ENCODE measurements around the gene PARVB.
"Not testable (repeated sequence)": the region's sequence is repeated elsewhere in the genome, so short reads cannot be mapped to it uniquely, and the experiment has no call there.

Gene PARVB

GRCh38 chr22:44030051-44030701 is 6.1 kb downstream of the PARVB start:
- no peak for DNase-seq

GRCh38 chr22:44030702-44031082 is 6.6 kb downstream of the PARVB start:
- DNase-seq: no peak

DNA sequence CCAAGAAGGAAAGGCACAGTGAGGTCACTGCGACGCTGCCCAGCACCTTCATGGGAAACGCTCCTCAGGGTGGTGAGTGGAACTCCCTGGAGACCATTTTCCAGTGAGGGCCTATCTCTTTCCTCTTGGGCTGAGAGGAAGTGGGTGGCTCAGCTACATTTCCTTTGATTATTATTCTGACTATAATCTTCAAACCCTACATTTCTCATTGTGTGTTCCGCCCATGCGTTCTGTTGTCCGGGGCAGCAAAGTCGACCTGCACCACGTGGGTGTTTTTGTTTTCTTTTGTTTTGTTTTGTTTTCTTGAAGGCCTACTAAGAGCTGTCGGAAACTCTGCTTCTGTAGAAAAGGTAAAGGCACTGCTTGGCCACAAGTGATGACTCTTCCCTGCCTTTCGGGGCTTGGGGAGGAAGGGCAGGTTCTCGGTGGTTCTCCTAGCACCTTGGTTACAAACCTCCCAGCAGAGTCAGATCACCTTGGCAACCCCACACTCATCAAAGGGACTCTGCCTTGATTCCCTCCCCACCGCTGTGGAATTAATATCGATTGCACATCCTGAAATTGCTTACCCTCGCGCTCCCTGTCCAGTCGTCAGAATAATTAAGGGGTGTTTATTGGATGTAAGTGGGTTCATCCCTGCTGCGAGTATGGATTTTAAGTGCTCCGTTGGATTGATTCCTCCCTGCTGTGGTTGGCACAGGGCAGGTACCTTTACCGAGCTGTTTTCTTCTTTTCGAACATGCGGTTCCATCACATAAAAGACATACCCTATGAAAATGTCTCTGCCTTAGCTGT is 7.3 kb downstream of the PARVB start:
- no peak for DNase-seq

DNA sequence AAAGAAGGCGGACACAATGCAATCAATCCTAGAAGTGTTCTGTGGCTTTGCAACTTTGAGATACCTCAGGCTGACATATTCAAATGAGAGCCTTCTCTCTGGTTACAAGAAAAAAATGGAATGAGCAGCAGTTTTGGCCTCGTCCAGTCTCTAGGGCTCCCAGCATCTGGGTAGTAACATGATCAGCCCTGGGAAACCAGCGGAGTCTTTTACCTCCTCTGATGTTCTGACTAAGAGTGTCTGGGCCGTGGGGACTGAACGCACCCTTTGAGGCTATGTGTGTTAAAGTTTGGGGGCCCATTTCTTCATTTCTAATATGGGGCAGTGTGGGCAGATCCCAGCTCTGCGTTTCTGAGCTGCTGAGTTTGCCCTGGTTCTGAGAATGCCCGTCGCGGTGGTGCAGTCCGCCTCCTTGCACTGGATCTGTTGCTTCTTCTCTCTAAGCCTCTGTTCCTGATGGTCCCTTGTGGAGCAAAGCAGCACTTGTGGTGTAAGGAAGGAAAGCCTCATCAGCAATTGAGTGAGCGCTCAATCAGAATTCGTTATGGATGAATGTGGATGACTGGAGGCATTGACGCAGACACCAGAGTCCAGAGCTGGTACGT is 8.1 kb downstream of the PARVB start:
- no peak for DNase-seq

DNA sequence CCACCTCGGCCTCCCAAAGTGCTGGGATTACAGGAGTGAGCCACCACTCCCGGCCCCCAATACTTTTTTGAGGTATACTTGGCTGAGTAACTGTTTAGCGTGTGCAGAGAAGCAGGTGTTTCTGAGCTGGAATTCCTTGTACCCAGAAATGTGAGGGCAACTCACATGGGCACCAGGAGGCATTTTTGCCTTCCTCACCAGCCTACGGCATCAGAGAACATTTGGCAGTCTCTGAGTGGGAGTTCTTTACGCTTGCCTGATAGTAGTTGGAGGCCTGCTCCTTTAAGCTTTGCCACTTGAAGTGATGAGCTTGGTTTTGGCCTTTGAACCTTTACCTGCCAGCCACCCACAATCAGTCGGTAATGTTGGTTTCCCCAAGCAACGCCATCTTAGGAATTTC is 9.2 kb downstream of the PARVB start:
- no peak for DNase-seq

GRCh38 chr22:44033694-44034093 is 9.6 kb downstream of the PARVB start:
- DNase-seq: no peak

GRCh38 chr22:44037519-44038375 is 13.6 kb downstream of the PARVB start:
- no peak for DNase-seq

GRCh38 chr22:44039566-44040171 is 15.6 kb downstream of the PARVB start:
- no peak for DNase-seq

DNA sequence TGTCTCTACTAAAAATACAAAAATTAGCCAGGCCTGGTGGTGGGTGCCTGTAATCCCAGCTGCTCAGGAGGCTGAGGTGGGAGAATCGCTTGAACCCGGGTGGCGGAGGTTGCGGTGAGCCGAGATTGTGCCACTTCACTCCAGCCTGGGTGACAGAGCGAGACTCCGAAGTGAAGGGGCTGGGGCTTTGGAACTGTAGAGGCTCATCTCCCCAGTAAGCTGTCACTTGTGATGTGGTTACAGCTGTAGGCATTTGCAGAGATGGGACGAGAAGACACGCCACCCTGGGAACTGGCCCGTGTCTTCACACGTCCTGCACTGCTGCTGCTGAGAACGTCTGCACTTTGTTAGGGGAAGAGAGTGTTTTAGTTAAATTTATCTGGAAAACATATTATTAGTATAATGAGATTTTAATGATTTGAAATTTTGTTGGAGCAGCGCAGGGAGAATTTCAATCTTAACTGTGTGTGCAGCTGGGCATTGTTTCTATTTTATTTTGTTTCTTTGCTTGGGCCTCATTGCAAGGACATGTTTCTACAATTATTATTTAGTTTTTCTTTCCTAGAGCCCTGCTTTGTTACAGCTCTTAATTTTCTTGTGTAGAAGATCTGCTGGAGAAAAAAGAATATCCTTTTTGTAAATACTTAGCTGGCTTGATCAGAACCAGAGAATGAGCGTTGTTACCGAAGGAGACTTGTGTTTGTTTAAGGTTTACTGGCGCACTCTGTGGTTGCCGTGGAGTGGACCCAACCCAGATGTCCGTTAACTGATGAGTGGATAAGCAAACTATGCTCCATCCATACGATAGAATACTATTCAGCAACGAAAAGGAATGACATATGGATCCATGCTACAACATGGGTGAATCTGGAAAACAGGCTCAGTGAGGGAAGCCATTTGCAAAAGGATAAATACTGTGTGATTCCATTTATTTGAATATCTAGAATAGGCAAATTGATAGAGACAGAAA is 18.4 kb downstream of the PARVB start:
- DNase-seq: no peak

DNA sequence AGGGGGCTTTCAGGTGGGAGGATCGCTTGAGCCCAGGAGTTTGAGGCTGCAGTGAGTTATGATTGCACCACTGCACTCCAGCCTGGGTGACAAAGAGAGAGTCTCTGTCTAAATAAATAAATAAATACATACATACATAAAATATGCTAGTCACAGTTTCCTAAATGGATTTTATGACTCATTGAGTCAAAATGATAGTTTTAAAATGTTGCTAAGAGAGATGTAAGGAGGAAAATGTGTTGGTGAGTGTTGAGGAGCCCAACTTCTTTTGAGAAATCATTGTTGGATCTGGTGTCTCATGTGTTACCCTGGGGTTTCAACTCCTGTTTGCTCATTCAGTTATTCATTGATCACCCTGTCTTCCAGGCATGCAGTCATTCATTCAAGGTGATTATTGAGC is 21.0 kb downstream of the PARVB start:
- DNase-seq: no peak

- no peak for DNase-seq
These were observed 22.5 kb downstream of the PARVB start for GRCh38 chr22:44046485-44047141.

DNA sequence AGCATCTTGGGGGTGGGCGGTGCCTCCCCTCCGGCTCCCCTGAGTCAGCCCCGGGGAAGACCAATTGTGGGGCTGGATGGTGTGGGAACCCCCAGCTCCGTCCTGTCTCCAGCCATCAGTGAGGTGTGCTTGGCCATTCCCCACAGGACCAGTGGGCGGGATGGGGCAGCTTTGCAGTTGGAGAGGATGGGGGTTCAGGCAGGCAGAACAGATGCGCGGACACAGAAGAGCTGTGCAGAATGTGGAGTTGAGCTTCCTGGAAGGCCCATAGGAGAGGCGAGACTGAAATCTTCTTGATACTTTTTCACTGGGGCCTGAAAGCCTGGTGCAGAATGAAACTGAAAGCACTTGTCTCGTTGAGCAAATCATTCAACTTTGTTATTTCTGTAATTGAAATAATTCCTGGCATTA is 23.8 kb downstream of the PARVB start:
- no peak for DNase-seq

DNA sequence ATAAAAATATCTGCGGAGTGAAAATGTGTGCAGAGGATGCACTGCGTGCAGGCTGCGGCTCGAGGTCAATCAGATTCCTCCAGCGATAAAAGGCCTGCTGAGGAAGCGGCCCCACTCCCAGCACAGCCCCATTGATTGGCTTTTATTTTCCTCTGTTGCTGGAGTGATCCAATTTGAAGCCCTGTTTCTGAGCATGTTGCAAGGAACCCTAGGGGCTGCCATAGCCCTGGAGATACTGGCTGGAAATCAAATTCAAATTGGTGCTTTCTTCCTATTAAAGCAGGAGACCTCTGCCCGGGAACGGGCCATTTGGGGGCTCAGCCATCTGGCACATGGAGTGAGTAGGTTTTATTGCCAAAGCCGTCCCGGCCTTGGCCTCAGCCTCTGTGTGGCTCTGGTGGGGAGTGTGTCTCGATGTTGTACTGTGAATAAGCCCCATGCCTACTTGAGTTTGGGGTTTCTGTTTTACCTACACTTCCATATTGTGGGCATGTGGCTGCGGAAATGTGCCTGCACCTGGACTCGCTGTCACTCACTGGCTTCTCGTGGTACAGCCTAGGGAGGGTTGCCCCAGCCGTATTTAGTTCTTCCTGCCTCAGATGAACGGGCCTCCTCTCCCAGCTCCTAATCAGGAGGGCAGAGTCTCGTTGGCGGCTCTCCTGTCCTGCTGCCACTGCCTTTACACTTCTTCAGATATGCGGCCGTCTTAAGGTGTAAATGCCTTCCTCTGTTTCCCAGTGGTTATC is 25.6 kb downstream of the PARVB start:
- no peak for DNase-seq

DNA sequence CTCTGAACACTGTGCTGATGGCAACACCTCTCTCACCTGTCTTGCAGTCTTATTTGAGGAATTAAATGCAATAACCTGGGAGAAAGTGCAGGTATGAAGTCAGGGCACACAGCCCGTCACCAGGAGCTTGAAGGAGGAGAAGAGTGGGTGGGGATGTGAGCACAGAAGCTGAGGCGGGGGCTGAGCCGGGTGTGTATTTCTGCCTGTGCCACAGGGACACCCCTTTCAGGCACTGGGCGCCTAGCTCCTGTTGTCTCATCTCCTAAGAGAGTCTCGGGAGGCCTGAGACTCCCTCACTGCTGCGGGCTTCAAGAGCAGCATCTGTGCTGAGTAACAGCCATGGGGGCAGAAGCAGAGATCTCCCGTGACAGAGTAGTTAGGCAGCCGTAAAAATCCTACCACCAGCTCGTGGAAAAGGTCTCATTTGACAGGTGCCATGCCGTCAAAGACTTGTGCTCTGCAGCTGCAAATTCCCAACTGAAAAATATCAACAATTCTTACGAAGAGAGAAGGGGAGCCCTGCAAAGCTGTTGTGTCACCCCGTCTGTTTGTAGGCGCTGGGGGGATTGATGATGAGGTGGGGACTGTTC is 26.8 kb downstream of the PARVB start:
- DNase-seq: no peak

DNA sequence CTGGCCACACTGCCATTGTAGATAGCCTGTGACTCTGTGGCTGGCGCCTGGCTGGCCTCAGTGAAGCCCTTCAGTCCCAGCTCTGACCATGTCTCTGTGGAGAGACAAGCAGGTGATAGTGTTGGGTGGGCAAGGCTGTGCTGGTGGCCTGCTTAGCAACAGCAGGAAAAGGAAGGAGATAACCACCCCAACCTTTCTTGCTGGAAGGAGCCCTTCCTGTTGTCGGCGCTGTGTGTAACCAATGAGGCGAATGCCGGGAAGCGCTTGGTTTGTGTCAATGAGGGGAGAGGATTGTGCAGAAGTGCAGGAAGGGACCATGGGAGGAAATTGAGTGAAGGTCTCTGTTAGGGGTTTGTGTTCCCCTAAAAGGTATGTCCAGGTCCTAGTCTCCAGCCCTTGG is 27.3 kb downstream of the PARVB start:
- DNase-seq: no peak

DNA sequence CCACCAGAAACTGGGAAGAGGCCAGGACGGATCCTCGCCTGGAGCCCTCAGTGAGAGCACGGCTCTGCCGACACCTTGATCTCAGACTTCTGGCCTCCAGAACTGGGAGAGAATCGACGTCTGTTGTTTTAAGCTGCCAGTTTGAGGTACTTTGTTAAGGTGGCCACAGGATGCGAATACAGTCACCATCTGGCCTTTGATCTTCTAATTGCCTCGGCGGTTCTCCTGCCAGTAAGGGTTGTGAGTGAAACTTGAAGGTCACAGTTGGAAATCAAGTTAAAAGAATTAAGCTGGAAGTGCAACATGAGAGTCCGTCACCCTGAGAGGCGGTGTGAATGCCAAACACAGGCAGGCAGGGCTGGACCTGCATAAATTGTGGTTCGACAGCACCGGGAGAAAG is 27.9 kb downstream of the PARVB start:
- DNase-seq: no peak

DNA sequence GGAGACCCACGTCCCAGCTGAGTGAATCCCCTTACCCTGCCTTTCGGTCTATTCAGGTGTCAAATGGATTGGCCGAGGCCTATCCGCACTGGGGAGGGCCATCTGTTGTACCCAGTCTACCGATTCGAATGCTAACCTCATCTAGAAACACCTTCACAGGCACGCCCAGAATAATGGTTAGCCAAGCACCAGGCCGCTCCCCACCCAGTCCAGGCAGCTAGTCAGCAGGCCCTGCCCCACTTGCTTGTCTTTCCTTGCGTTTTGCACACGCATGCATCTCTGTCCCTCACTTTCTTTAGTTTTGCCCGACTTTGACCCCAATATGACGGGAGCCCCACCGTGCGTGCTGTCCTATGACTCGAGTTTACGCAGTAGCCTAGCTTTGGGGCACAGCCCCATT is 31.7 kb downstream of the PARVB start:
- no peak for DNase-seq

- DNase-seq: not testable (repeated sequence)
These were observed 32.5 kb downstream of the PARVB start for GRCh38 chr22:44056649-44057048.

DNA sequence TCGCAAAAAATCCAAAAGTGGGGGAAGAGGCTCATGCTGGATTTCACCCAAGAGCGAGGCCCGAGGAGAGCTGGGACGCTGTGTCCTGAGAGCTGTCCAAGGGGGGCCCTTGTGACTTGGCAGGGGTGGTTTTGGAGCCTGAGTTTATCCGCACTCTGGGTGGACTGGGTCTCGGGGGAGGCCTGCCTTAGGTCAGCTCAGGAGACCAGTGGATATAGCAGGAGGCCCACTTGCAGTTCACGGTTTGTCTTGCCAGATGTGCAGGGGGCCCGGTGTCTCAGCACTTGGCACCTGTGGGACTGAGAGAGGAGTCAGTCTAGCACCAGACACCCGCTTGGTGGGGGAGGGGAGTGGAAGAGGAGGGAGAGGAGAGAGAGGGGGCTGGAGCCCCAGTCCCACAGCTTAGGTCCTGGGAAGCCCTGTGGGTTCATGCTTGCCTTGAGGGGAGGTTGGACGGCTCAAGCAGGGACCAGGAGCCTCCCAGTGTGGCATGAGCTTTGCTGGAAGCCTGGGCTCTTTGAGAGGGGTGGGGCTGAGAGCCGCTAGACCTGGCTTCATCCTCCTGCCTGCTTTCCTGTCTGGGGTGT is 33.4 kb downstream of the PARVB start:
- no peak for DNase-seq

Data from NCI-H345 (cell line).